Transverse colon (tissue), 3 donors: ENCODE data around the gene DARS1.

Source experiments
- POLR2A ChIP-seq: fragments of 450-650 bp; IDR thresholded peaks from one replicate; pipeline ENCODE4 v1.6.1; 2016; ENCODE audit warnings: antibody characterized with exemption, mild to moderate bottlenecking, moderate library complexity
- POLR2AphosphoS5 ChIP-seq, 3 donors: sonication (generic); formaldehyde crosslinking; IDR thresholded peaks; one replicate each; pipeline ENCODE4 v1.6.1; 2016; ENCODE audit warnings: antibody characterized with exemption in 3 of 3

GRCh38 chr2:135965756-135966155, 19.7 kb downstream of the DARS1 start:
- TF ChIP-seq POLR2AphosphoS5 (IDR thresholded peaks at IDR 0.05) (no peak), POLR2A (no peak)
